GM18909 (cell line): ENCODE data around the gene CHN2.

Source experiments
- ATAC-seq: cut with Tn5 transposase; IDR thresholded peaks from one replicate; pipeline ENCODE4 v1.9.1; 2021; ENCODE audit warnings: mild to moderate bottlenecking; ENCODE audit not compliant: unreplicated experiment, poor library complexity

CHN2 gene

DNA sequence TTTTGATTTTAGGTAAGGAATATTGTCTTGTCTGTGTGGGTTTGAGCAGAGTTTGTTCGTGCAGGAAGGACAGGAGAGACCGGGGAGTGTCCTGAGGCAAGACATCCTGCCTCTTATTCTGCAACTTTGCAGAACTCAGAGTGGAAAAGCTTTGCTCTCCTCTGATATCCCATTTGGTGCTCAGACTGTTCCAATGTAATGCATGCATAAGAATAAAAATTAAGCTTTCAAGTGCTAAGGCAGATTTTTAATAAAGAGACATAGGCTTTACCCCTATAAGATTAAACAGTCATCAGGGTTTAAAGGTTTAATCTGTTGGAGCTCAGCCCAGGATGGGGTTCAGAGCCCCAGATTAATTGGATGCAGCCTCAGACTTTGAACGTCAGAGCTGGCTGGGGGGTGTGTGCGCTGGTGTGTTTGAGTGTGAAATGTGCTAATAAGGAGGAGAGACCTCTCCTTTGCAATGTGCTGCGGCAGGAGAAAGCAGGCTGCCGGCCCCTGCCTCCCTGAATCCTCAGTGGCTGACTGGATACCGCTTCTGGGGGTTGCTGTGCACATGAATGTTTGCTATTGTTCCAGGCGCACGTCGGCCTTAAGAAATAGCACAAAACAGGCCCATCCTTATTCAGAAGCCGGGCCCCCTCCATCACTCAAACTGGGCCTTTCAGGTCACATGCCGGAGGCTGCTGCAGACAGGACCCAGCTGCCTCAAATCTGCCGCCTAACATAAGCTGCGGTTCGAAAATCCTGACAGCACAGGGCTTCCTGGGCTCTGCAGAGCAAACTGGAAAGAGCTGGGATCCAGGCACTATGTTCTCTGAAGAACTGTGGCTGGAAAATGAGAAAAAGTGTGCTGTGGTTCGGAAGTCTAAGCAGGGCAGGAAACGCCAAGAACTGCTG, 285.0 kb downstream of the CHN2 start:
- ATAC-seq, result no peak

GRCh38 chr7:29480451-29480850, 285.9 kb downstream of the CHN2 start:
- no peak for ATAC-seq

GRCh38 chr7:29480934-29481651, 286.5 kb downstream of the CHN2 start:
- no peak for ATAC-seq

GRCh38 chr7:29482056-29482455, 287.5 kb downstream of the CHN2 start:
- no peak for ATAC-seq

DNA sequence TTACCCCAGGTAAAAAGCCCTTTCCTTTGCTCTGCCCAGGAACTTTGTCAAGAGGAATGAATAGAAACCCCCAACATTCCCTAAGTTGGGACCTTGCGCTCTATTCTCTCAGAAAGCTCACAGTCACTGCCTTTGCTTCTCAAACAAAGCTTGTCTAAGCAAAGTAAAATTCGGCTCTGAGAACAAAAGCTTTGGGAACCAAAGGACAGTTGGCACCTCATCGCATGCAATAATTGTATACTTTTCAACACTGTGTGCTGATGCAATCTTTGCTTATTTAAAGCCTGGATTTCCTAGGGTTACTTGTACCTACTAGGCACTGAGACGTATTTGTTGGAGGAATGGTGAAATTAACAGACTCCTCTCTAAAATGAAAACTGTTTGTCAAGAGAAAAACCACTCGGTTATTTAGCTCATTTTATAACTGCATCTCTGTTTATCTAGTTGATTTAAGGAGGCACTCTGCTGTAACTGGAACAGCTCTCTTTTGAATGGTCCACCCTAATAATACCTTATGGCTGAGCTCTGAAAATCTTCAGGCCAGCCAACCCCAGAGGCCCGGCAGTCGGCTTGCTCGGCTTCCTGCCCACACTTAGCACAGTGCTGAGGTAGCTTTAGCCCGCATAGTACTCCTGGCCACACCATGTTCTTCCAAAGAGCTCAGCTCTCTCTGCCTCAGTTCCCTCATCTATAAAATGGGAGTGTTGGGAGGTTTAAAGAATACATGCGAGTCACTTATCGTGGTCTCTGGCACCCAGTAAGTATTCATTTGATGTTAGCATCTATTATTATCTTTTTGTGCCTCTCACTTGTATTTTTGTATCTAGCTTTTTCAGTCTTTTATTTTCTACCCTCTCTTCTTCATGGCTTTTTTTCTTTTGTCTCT, 288.9 kb downstream of the CHN2 start:
- ATAC-seq, result no peak

- ATAC-seq, result no peak
Measured at GRCh38 chr7:29484280-29484679, 289.7 kb downstream of the CHN2 start.

DNA sequence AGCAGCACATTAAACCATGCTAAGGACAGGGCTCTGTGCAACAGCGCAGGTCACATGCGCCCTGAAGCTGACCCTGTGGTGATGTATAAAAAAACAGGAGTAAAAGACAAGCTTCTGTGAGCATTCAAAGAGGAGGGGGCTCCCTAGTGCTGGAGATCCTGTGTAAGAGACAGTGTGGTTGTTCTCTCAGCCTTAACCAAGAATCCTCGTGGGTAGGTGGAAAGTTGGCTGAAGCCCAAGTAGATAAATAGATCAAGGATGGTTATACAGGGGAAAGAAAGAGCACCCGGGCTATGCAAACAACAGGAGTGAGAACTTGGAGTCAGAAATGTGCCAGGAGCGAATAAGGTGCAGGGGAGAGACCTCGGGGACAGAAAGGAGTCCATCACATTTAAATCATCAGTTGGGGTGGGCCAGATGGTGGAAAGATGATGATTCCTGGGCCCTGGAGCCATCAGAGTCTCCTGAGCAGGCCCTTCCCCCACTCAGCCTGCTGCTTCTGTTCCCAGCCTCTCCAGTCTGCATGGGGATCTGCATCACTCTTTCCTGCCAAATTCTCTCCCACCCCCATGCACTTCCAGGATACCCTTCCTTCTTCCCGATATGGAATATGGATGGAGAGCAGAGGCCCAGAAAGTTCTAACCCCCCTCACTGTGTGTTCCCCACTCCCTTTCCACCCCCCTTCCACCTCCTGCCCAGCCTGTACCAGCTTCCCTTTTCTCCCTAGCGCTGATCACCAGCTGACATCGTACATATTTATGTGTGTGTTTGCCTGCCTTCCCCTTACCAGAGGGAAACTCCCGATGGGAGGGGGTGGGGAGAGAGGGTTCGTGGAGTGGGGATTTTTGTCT, 291.0 kb downstream of the CHN2 start:
- ATAC-seq, result no peak

DNA sequence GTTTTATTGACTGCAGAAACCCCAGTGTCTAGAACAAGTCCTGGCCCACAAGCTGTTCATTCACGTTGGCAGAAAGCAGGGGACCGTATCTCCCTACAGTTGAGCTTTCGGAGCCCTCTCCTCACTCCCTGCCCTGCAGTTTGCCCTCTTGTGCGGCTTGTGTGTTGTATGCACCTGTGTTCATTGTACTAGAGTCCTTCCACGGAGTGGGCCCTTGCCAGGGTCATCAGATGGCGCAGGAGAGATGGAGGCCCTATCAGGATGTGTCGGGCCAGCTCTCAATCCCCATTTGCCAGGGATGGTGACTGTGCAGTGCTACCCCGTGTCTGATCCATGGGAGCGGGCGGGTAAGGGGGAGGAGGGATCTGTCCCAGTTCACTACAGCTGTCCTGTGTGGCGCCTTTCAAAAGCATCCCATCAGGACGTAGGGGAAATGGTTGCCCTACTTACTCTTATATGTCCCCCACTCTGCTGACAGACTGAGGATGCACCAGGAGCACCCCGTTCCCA, 291.7 kb downstream of the CHN2 start:
- ATAC-seq, result no peak

DNA sequence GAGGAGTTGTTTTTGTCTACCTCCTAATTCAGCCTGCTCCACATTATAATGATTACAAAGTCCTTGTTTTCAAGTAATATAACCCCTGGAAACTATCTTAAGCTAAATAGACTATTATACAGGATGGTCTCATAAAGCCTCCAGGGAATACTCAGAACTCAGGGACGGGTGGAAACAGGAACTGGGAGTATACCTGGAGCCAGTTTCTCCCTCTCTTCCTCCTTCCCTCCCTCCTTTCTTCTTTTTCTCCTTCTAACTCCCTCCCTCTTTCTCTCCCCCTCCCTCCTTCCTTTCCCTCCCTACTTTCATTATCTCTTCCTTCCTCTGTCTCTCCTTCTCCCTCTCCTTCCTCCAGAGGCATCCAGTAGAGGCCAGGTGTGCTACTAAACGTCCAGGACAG, 292.8 kb downstream of the CHN2 start:
- no peak for ATAC-seq

DNA sequence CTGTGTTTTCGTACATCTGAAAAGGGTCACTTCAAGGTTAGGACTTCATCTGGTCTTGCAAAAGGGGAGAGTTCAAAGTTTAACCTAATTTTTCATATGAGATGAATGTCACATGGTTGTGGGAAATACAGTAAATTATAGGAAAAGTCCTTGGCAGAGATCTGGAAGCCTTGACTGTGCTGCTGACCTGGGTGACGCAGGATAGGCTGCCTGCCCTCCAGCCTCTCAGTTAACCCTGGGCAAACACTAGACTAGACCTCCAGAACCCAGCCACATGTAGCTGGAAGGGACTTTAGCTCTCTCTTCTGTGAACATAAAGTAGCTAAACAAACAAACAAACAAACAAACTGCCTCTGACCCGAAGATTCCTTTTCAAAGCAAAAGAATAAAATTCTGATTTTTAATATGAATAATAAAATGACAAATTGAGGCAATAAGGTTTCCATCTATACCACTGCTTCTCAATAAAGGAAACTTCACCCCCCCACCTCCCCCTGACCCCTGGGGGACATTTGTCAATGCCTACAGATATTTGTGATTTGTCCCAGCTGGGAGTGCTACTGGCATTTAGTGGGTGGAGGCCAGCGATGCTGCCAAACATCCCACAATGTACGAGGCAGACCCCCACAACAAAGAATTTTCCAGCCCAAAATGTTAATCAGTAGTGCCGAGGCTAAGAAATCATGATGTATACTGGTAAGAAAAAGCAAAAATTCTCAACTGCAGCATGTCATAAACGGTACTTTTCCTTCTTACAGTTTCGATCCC, 293.8 kb downstream of the CHN2 start:
- ATAC-seq, result no peak

GRCh38 chr7:29488977-29489376, 294.4 kb downstream of the CHN2 start:
- no peak for ATAC-seq

GRCh38 chr7:29490094-29490607, 295.6 kb downstream of the CHN2 start:
- ATAC-seq, result no peak

DNA sequence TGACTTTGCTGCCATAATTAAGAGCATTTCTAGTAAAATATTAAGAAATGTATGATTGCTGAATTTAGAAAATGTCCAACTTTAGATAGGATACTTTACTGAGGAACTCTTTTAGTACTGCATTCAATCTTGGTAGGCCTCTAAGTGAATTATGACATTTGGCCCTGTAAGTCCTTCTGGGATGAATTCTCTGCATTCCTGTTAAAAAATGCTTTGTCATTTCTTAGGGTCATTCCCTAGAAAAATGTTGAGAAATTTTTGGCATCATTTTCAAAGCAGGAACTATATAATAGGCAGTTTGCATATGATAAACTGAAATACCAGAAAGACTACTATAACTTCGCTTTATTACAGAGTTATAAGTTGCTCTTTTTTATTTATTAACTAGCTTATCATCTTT, 299.8 kb downstream of the CHN2 start:
- ATAC-seq, result no peak

- no peak for ATAC-seq
Measured at GRCh38 chr7:29495653-29496052, 301.1 kb downstream of the CHN2 start.

GRCh38 chr7:29496355-29497020, 301.9 kb downstream of the CHN2 start:
- ATAC-seq, result no peak

DNA sequence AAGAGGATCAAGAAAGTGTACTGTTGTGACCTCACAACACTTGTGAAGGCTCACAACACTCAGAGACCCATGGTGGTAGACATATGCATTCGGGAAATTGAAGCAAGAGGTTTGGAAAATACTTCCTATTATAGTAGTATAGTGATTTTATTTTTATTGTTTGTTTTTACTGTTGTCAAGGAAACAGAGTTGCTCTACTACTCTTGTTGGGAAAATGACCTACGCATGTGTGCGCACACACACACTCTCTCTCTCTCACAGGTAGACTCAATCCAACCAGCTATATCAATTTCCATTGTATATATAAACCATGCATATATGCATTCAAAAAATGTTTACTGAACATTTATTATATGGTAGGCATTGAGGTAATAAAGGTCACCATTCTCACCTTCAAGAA, 305.4 kb downstream of the CHN2 start:
- no peak for ATAC-seq

DNA sequence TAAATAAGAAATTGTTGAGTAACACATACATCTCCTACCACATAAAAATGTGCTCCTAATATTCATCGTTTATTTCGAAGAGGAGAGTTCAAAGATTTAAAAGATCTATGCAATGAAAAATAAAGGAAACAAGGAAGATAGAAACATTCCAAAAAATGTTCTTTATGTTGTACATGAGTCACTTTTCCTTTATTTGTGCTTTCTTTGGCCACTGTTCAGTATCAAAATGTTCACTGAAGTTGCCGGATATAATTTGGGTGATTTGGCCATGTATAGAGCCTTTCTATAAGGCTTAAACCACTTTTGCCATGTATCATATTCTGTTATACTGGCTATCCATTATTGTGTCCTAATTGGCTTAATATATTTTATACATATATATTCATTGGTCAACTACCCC, 306.1 kb downstream of the CHN2 start:
- no peak for ATAC-seq

GRCh38 chr7:29502133-29502532, 307.6 kb downstream of the CHN2 start:
- no peak for ATAC-seq
